Neural progenitor cell (in vitro differentiated cells): ENCODE data around the gene PDCD2L. TPM values are rescaled to one million over a fixed set of nuclear protein-coding genes. Genes with fewer than 3 reads are reported as not detected.

Experiments
- DNase-seq: peaks from one replicate; pipeline ENCODE4 v3.0.0-alpha.2; 2016; ENCODE audit warnings: low spot score
- H2AFZ ChIP-seq: fragments of 200-600 bp; sonication (generic); replicated peaks from 2 replicates; pipeline ENCODE4 v1.6.1; 2016; ENCODE audit warnings: antibody characterized with exemption
- H3F3A ChIP-seq: fragments of 200-600 bp; sonication (generic); 2 replicates; pipeline ENCODE4 v1.6.1; 2016; ENCODE audit warnings: antibody characterized with exemption, low read depth
- H3K27ac ChIP-seq: fragments of 200-600 bp; sonication (generic); 2 replicates; pipeline ENCODE4 v1.5.1; 2016; ENCODE audit warnings: mild to moderate bottlenecking
- H3K27me3 ChIP-seq: fragments of 200-600 bp; sonication (generic); 2 replicates; pipeline ENCODE4 v1.6.1; 2016; ENCODE audit warnings: mild to moderate bottlenecking, moderate library complexity
- H3K36me3 ChIP-seq: fragments of 200-600 bp; sonication (generic); 2 replicates; pipeline ENCODE4 v1.5.1; 2016
- H3K4me1 ChIP-seq: fragments of 200-600 bp; sonication (generic); 2 replicates; pipeline ENCODE4 v1.6.1; 2016; ENCODE audit warnings: mixed run types
- H3K4me2 ChIP-seq: fragments of 200-600 bp; sonication (generic); 2 replicates; pipeline ENCODE4 v1.6.1; 2016
- H3K4me3 ChIP-seq: fragments of 200-600 bp; sonication (generic); 2 replicates; pipeline ENCODE4 v1.5.1; 2016
- H3K79me2 ChIP-seq: fragments of 200-600 bp; sonication (generic); 2 replicates; pipeline ENCODE4 v1.6.1; 2016; ENCODE audit warnings: low read depth
- H3K9ac ChIP-seq: fragments of 200-600 bp; sonication (generic); 2 replicates; pipeline ENCODE4 v1.6.1; 2016
- H3K9me3 ChIP-seq: fragments of 200-600 bp; sonication (generic); 2 replicates; pipeline ENCODE4 v1.5.1; 2016; ENCODE audit warnings: low read depth
- H4K20me1 ChIP-seq: fragments of 200-600 bp; sonication (generic); 2 replicates; pipeline ENCODE4 v1.6.1; 2016; ENCODE audit warnings: low read depth
- H3K27ac Mint-ChIP-seq: 3 replicates; pipeline ENCODE4 v1.8.0; 2021; ENCODE audit warnings: mixed read lengths
- H3K27me3 Mint-ChIP-seq: 2 replicates; pipeline ENCODE4 v1.8.0; 2022; ENCODE audit warnings: low read depth, mild to moderate bottlenecking, inconsistent platforms, moderate library complexity, mixed read lengths; ENCODE audit not compliant: insufficient read depth
- H3K36me3 Mint-ChIP-seq: 3 replicates; pipeline ENCODE4 v1.8.0; 2021; ENCODE audit warnings: mixed read lengths
- H3K4me1 Mint-ChIP-seq: 3 replicates; pipeline ENCODE4 v1.8.0; 2021; ENCODE audit warnings: mixed read lengths
- H3K4me3 Mint-ChIP-seq: 3 replicates; pipeline ENCODE4 v1.8.0; 2021; ENCODE audit warnings: mild to moderate bottlenecking, moderate library complexity, mixed read lengths
- H3K9me3 Mint-ChIP-seq: 3 replicates; pipeline ENCODE4 v1.8.0; 2020; ENCODE audit warnings: mixed read lengths
- EZH2 ChIP-seq: fragments of 200-600 bp; sonication (generic); IDR thresholded peaks from 2 replicates; pipeline ENCODE4 v1.6.1; 2017; ENCODE audit warnings: antibody characterized with exemption, mild to moderate bottlenecking, moderate library complexity
- EZH2phosphoT487 ChIP-seq: fragments of 200-600 bp; sonication (generic); IDR thresholded peaks from 2 replicates; pipeline ENCODE4 v1.6.1; 2017; ENCODE audit warnings: antibody characterized with exemption
- total RNA-seq: library from RNA; depleted of rRNA; stranded (reverse); fragments of >200 nt; gene quantifications from 2 replicates; pipeline ENCODE4 v1.2.3, GENCODE V29; 2015; ENCODE audit warnings: low replicate concordance
- TF ChIP-seq, protein P1 (sequence below): fragments of 200-600 bp; sonication (generic); IDR thresholded peaks from 2 replicates; pipeline ENCODE4 v1.5.1; 2017; ENCODE audit warnings: antibody characterized with exemption, mild to moderate bottlenecking

The PDCD2L gene
- total RNA-seq, 1 donor from 2014 or later, result 15.2 TPM

- peaks cover 35% of the 10 kb centered on the region for H3K4me1 Mint-ChIP-seq
- TF ChIP-seq EZH2 (no peak), EZH2phosphoT487 (no peak)
- TF ChIP-seq, protein P1, sequence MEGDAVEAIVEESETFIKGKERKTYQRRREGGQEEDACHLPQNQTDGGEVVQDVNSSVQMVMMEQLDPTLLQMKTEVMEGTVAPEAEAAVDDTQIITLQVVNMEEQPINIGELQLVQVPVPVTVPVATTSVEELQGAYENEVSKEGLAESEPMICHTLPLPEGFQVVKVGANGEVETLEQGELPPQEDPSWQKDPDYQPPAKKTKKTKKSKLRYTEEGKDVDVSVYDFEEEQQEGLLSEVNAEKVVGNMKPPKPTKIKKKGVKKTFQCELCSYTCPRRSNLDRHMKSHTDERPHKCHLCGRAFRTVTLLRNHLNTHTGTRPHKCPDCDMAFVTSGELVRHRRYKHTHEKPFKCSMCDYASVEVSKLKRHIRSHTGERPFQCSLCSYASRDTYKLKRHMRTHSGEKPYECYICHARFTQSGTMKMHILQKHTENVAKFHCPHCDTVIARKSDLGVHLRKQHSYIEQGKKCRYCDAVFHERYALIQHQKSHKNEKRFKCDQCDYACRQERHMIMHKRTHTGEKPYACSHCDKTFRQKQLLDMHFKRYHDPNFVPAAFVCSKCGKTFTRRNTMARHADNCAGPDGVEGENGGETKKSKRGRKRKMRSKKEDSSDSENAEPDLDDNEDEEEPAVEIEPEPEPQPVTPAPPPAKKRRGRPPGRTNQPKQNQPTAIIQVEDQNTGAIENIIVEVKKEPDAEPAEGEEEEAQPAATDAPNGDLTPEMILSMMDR, result no peak
Observed at GRCh38 chr19:34364462-34364829, 39.8 kb upstream of the PDCD2L start.

GRCh38 chr19:34364830-34365462 is 39.3 kb upstream of the PDCD2L start, which contains the start of gene GPI:
Gene GPI (plus strand): TSS chr19:34365196. CDS start chr19:34365267, 71 bp downstream.
- no peaks in the 10 kb centered on the region for H3K27me3 ChIP-seq
- H3K27me3 Mint-ChIP-seq, result peaks cover 12% of the 10 kb centered on the region
- H2AFZ ChIP-seq, result peak within 1 kb of the TSS; percentile 85
- no peak within 1 kb of the TSS for H3K27ac Mint-ChIP-seq
- peaks cover 32% of the 10 kb centered on the region for H3F3A ChIP-seq
- H3K36me3 ChIP-seq, result peaks cover 4% of the 10 kb centered on the region
- peak within 1 kb of the TSS; percentile 79 for H3K4me2 ChIP-seq
- peaks cover 18% of the 10 kb centered on the region for H3K36me3 Mint-ChIP-seq
- peak within 1 kb of the TSS; percentile 97 for H3K4me3 Mint-ChIP-seq
- H3K79me2 ChIP-seq, result peaks cover 19% of the 10 kb centered on the region
- TF ChIP-seq, protein P1, result no peak
- TF ChIP-seq EZH2 (no peak), EZH2phosphoT487 (no peak)
- H3K9ac ChIP-seq, result peak within 1 kb of the TSS; percentile 62
- DNase-seq, result peak; percentile 72
- peaks cover 14% of the 10 kb centered on the region for H4K20me1 ChIP-seq
- peaks cover 30% of the 10 kb centered on the region for H3K4me1 Mint-ChIP-seq
- H3K9me3 ChIP-seq, result no peaks in the 10 kb centered on the region
- H3K9me3 Mint-ChIP-seq, result no peaks in the 10 kb centered on the region
- H3K27ac ChIP-seq, result no peak within 1 kb of the TSS
- H3K4me3 ChIP-seq, result peak within 1 kb of the TSS; percentile 100
- peaks cover 11% of the 10 kb centered on the region for H3K4me1 ChIP-seq

More at GRCh38 chr19:34364462-34364829, 39.8 kb upstream of the PDCD2L start:
- peaks cover 19% of the 10 kb centered on the region for H3K79me2 ChIP-seq
- H3K27me3 ChIP-seq, result no peaks in the 10 kb centered on the region
- peak overlapping the region; percentile 79 for H3K4me2 ChIP-seq
- peaks cover 4% of the 10 kb centered on the region for H3K36me3 ChIP-seq
- H3F3A ChIP-seq, result peaks cover 37% of the 10 kb centered on the region
- peaks cover 14% of the 10 kb centered on the region for H3K4me1 ChIP-seq
- H3K9me3 Mint-ChIP-seq, result no peaks in the 10 kb centered on the region
- H3K27me3 Mint-ChIP-seq, result peaks cover 12% of the 10 kb centered on the region
- peak overlapping the region; percentile 93 for H3K4me3 Mint-ChIP-seq
- H2AFZ ChIP-seq, result peak overlapping the region; percentile 80
- H3K27ac ChIP-seq, result no peak overlapping the region
- H3K36me3 Mint-ChIP-seq, result peaks cover 14% of the 10 kb centered on the region
- no peak overlapping the region for H3K27ac Mint-ChIP-seq
- DNase-seq, result no peak
- no peaks in the 10 kb centered on the region for H3K9me3 ChIP-seq
- H3K9ac ChIP-seq, result no peak overlapping the region
- H4K20me1 ChIP-seq, result peaks cover 14% of the 10 kb centered on the region
- peak overlapping the region; percentile 100 for H3K4me3 ChIP-seq

DNA sequence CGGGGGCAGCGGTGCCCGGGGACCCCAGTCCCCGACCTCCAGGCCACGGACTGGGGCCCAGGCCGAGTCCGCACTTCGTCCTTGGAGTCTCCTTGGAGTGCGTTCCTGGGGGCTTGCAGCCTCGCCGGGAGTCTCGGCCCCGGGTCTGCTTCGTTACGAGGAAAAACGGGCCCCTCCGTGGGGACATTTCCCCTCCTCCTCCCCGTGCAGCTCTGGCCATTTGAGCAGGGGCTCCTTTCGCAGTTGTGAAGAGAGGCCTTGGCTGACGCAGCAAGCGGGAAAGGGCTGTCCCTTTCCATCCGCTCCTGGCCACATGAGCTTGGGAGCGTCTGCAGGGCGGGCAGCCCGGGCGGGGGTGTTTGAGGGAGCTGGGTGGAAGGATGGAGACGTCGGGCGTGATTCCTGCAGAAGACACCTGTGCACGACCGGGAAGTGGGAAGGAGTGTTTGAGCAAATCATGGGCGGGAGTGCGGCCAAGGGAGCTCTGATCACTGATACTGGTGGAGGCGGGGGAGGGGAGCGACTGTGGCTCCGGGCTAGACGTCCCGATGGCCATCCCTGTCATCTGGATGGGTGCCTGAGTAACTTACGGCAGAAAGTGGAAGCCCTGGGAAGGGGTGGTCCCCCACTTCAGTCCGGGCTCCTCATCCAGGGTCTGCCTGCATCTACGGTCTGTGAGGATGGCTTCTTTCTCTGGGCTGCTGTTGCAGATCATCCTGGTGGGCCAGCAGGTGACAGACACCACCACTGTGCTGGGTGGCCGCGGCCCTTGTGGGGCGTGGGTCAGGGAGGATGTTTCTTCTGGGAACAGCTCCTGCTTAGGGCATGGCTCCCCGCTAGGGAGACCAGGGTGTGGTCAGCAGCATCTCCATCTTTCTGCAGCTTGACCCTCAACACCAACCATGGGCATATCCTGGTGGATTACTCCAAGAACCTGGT is 38.5 kb upstream of the PDCD2L start:
- H3K27ac ChIP-seq, result no peak overlapping the region
- H3K36me3 ChIP-seq, result peaks cover 4% of the 10 kb centered on the region
- Mint-ChIP-seq H3K27ac (no peak overlapping the region), H3K36me3 (peaks cover 20% of the 10 kb centered on the region), H3K9me3 (no peaks in the 10 kb centered on the region), H3K4me1 (peaks cover 25% of the 10 kb centered on the region), H3K27me3 (peaks cover 7% of the 10 kb centered on the region), H3K4me3 (peak overlapping the region; percentile 97)
- H3K79me2 ChIP-seq, result peaks cover 19% of the 10 kb centered on the region
- no peaks in the 10 kb centered on the region for H3K9me3 ChIP-seq
- H3F3A ChIP-seq, result peaks cover 24% of the 10 kb centered on the region
- DNase-seq, result peak; percentile 57
- peaks cover 11% of the 10 kb centered on the region for H3K4me1 ChIP-seq
- peak overlapping the region; percentile 100 for H3K4me3 ChIP-seq
- peak overlapping the region; percentile 62 for H3K9ac ChIP-seq
- TF ChIP-seq EZH2phosphoT487 (no peak), EZH2 (peak; percentile 27)
- TF ChIP-seq, protein P1, result no peak
- no peaks in the 10 kb centered on the region for H3K27me3 ChIP-seq
- H2AFZ ChIP-seq, result peak overlapping the region; percentile 85
- peaks cover 14% of the 10 kb centered on the region for H4K20me1 ChIP-seq
- peak overlapping the region; percentile 79 for H3K4me2 ChIP-seq
